B cell (primary cell): ENCODE results near the gene KIAA1217. TPM values are rescaled to one million over a fixed set of nuclear protein-coding genes. Genes with fewer than 3 reads are reported as not detected.
A peak's percentile ranks its signal among the peaks of the same experiment; 100 is the strongest.

Experiments
- ATAC-seq: fragments of 200-7000 bp; cut with Tn5 transposase; one replicate; pipeline ENCODE4 v1.10.0; 2021; ENCODE audit warnings: low read depth, mild to moderate bottlenecking, moderate number of reproducible peaks, moderate library complexity
- CTCF ChIA-PET: fragments of 350-600 bp; sonication (Branson Sonifier 250); formaldehyde crosslinking; loops from one replicate; lab custom pipeline; 2021; ENCODE audit warnings: antibody characterized with exemption, inconsistent platforms; lab: Charles Lee
- POLR2A ChIA-PET: fragments of 350-600 bp; sonication (Branson Sonifier 250); formaldehyde crosslinking; loops from one replicate; lab custom pipeline; 2021; ENCODE audit warnings: antibody characterized with exemption; lab: Charles Lee
- DNase-seq: peaks from one replicate; pipeline ENCODE4 v3.0.0; 2013
- H2AFZ ChIP-seq: 2 replicates; pipeline ENCODE4 v1.6.1; 2012; ENCODE audit warnings: mild to moderate bottlenecking, low read depth, low read length; ENCODE audit not compliant: insufficient read depth, poor library complexity, severe bottlenecking
- H3K27ac ChIP-seq, 2 donors: 1 replicate in 1 of 2; 2 replicates in 1 of 2; pipeline ENCODE4 v1.5.1; 2012 to 2013; ENCODE audit warnings: low read length in 2 of 2, mild to moderate bottlenecking in 2 of 2, moderate library complexity in 1 of 2
- H3K27me3 ChIP-seq, 4 experiments: fragments of 200-600 bp in 1 of 4; sonication (generic) in 1 of 4; replicated peaks in 1 of 4; 1 replicate in 2 of 4; 2 replicates in 2 of 4; pipeline versions ENCODE4 v1.6.1 to v1.7.0; 2013 to 2016; ENCODE audit warnings: low read length in 3 of 4, mild to moderate bottlenecking in 2 of 4, mixed read lengths in 1 of 4, moderate library complexity in 1 of 4; ENCODE audit not compliant: insufficient read depth in 4 of 4, control insufficient read depth in 3 of 4; ENCODE audit errors: control extremely low read depth in 1 of 4
- H3K36me3 ChIP-seq, 2 experiments: replicated peaks in 1 of 2; 1 replicate in 1 of 2; 2 replicates in 1 of 2; pipeline versions ENCODE4 v1.6.1 to v1.7.1; 2013; ENCODE audit warnings: low read length in 1 of 2; ENCODE audit not compliant: insufficient read depth in 2 of 2, control insufficient read depth in 1 of 2; ENCODE audit errors: control extremely low read depth in 1 of 2, extremely low read depth in 1 of 2
- H3K4me1 ChIP-seq, 2 donors: fragments of 200-600 bp in 1 of 2; sonication (generic) in 1 of 2; 1 replicate in 1 of 2; 2 replicates in 1 of 2; pipeline versions ENCODE4 v1.5.1 to v1.6.1; 2013 to 2017; ENCODE audit warnings: low read length in 2 of 2; ENCODE audit not compliant: control insufficient read depth in 2 of 2, insufficient read depth in 2 of 2
- H3K4me2 ChIP-seq: replicated peaks from 2 replicates; pipeline ENCODE3; 2012; ENCODE audit warnings: mild to moderate bottlenecking, low read depth, low read length; ENCODE audit not compliant: poor library complexity, severe bottlenecking
- H3K4me3 ChIP-seq, 5 experiments: fragments of 200-600 bp in 1 of 5; sonication (generic) in 1 of 5; 1 replicate in 3 of 5; 2 replicates in 2 of 5; pipeline versions ENCODE4 v1.5.1 to v1.7.0; 2011 to 2016; ENCODE audit warnings: low read length in 4 of 5, mild to moderate bottlenecking in 4 of 5, low read depth in 2 of 5, control low read depth in 1 of 5, moderate library complexity in 1 of 5; ENCODE audit not compliant: insufficient read depth in 1 of 5; ENCODE audit errors: control extremely low read depth in 1 of 5, extremely low read depth in 1 of 5
- H3K79me2 ChIP-seq: fragments of 200-600 bp; sonication (generic); one replicate; pipeline ENCODE4 v1.6.0; 2016; ENCODE audit warnings: low read length; ENCODE audit not compliant: control insufficient read depth, insufficient read depth
- H3K9ac ChIP-seq: fragments of 200-600 bp; sonication (generic); 2 replicates; pipeline ENCODE4 v1.6.1; 2017; ENCODE audit warnings: mild to moderate bottlenecking, low read length, moderate library complexity
- H3K9me3 ChIP-seq, 3 donors: one replicate each; pipeline versions ENCODE4 v1.6.1 to v1.7.1; 2013; ENCODE audit warnings: low read length in 2 of 3; ENCODE audit not compliant: control insufficient read depth in 2 of 3, insufficient read depth in 1 of 3; ENCODE audit errors: control extremely low read depth in 1 of 3
- H4K20me1 ChIP-seq: 2 replicates; pipeline ENCODE4 v1.6.0; 2012; ENCODE audit warnings: mild to moderate bottlenecking, low read length; ENCODE audit not compliant: insufficient read depth, control insufficient read depth, poor library complexity, severe bottlenecking
- H3K27ac Mint-ChIP-seq: one replicate; pipeline ENCODE4 v1.8.0; 2021; ENCODE audit warnings: mixed read lengths
- H3K27me3 Mint-ChIP-seq: one replicate; pipeline ENCODE4 v1.8.0; 2021; ENCODE audit warnings: mixed read lengths
- H3K4me1 Mint-ChIP-seq: one replicate; pipeline ENCODE4 v1.8.0; 2021; ENCODE audit warnings: mixed read lengths
- H3K4me3 Mint-ChIP-seq: one replicate; pipeline ENCODE4 v1.8.0; 2021; ENCODE audit warnings: mixed read lengths
- H3K9me3 Mint-ChIP-seq: one replicate; pipeline ENCODE4 v1.8.0; 2022; ENCODE audit warnings: mixed read lengths; ENCODE audit not compliant: insufficient read depth
- EZH2 ChIP-seq: IDR thresholded peaks from 2 replicates; pipeline ENCODE4 v1.6.1; 2012; ENCODE audit warnings: borderline replicate concordance, low read depth, mild to moderate bottlenecking, moderate library complexity, low read length; ENCODE audit not compliant: insufficient read depth, poor library complexity, severe bottlenecking
- WGBS: methylation state at CpG from one replicate; pipeline ENCODE4 v1.1.5; 2013; ENCODE audit warnings: missing lambda C conversion rate; ENCODE audit not compliant: insufficient coverage; 5-methylcytosine and 5-hydroxymethylcytosine counted together
- intact Hi-C: fragments of 100-400 bp; cut with micrococcal nuclease; formaldehyde crosslinking; loops from one replicate; pipeline ENCODE4 v1.10.0; 2022
- polyA plus RNA-seq: library from polyadenylated mRNA; depleted of rRNA; stranded (reverse); fragments of >200 nt; gene quantifications from 2 replicates; pipeline ENCODE4 v1.2.3, GENCODE V29; 2012
- total RNA-seq, 2 donors: library from RNA; stranded (reverse); fragments of 120-200 nt in 1 of 2; gene quantifications; 1 replicate in 1 of 2; 2 replicates in 1 of 2; pipeline versions ENCODE4 v1.2.3 to v1.2.4, GENCODE V29; 2013 to 2022
- TF ChIP-seq, protein P1 (sequence below): fragments of 200-600 bp; IDR thresholded peaks from one replicate; pipeline ENCODE4 v1.8.0; 2022; ENCODE audit warnings: antibody characterized with exemption, mild to moderate bottlenecking

Gene KIAA1217
- total and polyA plus RNA-seq, 2 donors (not counting 1 experiment from before 2014, with no cell fraction given): 0.67 TPM; not detected in 1

DNA sequence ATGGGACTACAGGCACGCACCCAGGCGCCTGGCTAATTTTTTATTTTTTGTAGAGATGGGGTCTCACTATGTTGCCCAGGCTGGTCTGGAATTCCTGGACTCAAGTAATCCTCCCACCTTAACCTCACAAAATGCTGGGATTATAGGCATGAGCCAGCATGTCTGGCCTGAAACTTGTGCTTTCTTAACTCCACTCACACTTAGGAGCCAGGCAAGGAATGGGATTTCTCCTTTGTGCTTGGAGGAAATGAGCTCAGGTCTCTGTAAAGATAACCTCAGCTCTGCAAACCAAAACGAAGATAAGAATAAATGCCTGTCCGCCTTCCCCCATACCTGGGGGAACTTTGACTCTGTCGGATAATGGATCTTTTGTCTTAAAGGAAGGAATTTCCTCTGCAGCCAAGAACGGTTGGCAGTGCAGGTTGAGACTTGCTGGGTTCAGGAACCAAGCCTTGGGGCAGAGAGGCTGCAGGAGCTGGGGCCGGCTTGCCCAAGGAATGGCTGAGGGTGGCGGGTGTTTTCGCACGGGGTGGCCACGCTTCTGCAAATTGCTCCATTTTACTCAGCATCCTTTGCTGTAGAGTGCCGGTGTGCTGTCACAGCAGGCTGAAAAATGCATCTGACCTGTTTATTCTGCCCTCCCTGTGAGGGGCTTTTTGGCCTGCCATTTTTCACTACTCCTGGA, 174.2 kb downstream of the KIAA1217 start:
- no peaks in the 10 kb centered on the region for H3K9me3 Mint-ChIP-seq
- intact Hi-C loops: no loop called here
- Histone ChIP-seq H3K9me3 (peaks cover 0 to 10% (median 0%) of the 10 kb centered on the region in 3 donors), H3K4me2 (no peak overlapping the region), H3K4me3 (no peak overlapping the region), H3K79me2 (no peaks in the 10 kb centered on the region), H2AFZ (no peak overlapping the region), H3K36me3 (no peaks in the 10 kb centered on the region), H3K9ac (no peak overlapping the region), H3K4me1 (no peaks in the 10 kb centered on the region), H3K27ac (no peak overlapping the region), H3K27me3 (no peaks in the 10 kb centered on the region), H4K20me1 (no peaks in the 10 kb centered on the region)
- ChIA-PET POLR2A (no interaction called here), CTCF (no interaction called here)
- peaks cover 3% of the 10 kb centered on the region for H3K27me3 Mint-ChIP-seq
- H3K4me3 Mint-ChIP-seq: no peak overlapping the region
- H3K27ac Mint-ChIP-seq: no peak overlapping the region
- no peak for DNase-seq
- no peak for ATAC-seq
- WGBS: 63% methylated on average over 7 of the region's 12 CpGs
- TF ChIP-seq EZH2: no peak
- TF ChIP-seq, protein P1, sequence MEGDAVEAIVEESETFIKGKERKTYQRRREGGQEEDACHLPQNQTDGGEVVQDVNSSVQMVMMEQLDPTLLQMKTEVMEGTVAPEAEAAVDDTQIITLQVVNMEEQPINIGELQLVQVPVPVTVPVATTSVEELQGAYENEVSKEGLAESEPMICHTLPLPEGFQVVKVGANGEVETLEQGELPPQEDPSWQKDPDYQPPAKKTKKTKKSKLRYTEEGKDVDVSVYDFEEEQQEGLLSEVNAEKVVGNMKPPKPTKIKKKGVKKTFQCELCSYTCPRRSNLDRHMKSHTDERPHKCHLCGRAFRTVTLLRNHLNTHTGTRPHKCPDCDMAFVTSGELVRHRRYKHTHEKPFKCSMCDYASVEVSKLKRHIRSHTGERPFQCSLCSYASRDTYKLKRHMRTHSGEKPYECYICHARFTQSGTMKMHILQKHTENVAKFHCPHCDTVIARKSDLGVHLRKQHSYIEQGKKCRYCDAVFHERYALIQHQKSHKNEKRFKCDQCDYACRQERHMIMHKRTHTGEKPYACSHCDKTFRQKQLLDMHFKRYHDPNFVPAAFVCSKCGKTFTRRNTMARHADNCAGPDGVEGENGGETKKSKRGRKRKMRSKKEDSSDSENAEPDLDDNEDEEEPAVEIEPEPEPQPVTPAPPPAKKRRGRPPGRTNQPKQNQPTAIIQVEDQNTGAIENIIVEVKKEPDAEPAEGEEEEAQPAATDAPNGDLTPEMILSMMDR: no peak
- no peaks in the 10 kb centered on the region for H3K4me1 Mint-ChIP-seq

DNA sequence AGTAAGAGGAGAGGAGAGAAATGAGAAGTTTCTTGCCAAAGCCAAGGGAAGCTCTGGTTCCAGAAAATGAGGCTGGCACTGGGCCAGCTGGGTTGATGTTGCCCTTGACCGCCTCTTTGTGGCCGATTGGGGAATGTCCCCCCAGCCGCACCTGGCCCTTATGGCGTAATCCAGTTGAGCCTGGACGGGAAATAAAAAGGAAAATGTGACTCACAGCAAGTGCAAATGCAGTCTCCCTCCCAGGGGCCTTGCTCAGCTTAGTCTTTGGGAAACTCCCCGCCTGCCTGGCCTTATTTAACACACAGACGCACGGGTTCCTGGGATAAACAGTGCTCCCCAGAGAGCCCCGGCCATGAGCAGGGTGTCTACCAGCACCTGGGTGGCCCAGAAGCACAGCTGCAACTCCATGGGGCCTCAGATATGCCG, 174.8 kb downstream of the KIAA1217 start:
- WGBS: 33% methylated on average over 8 of the region's 10 CpGs
- no peaks in the 10 kb centered on the region for H3K36me3 ChIP-seq
- no peak overlapping the region for H3K4me2 ChIP-seq
- H3K27me3 Mint-ChIP-seq: peaks cover 3% of the 10 kb centered on the region
- H2AFZ ChIP-seq: no peak overlapping the region
- no peak for ATAC-seq
- no peak overlapping the region for H3K4me3 ChIP-seq
- no peaks in the 10 kb centered on the region for H3K27me3 ChIP-seq
- H3K9ac ChIP-seq: no peak overlapping the region
- intact Hi-C loops: no loop called here
- no peak overlapping the region for H3K27ac ChIP-seq
- DNase-seq: peak; percentile 12
- TF ChIP-seq EZH2: no peak
- TF ChIP-seq, protein P1: no peak
- ChIA-PET CTCF (no interaction called here), POLR2A (no interaction called here)
- H3K4me1 Mint-ChIP-seq: no peaks in the 10 kb centered on the region
- no peak overlapping the region for H3K4me3 Mint-ChIP-seq
- H3K9me3 Mint-ChIP-seq: no peaks in the 10 kb centered on the region
- peaks cover 0 to 10% (median 0%) of the 10 kb centered on the region in 3 donors for H3K9me3 ChIP-seq
- no peaks in the 10 kb centered on the region for H4K20me1 ChIP-seq
- H3K27ac Mint-ChIP-seq: no peak overlapping the region
- no peaks in the 10 kb centered on the region for H3K79me2 ChIP-seq
- no peaks in the 10 kb centered on the region for H3K4me1 ChIP-seq
